SU-DHL-6 (cell line): ENCODE data around the gene KCND3.

Experiments used
- CTCF ChIP-seq: fragments of 200-600 bp; sonication (generic); IDR thresholded peaks from one replicate; pipeline ENCODE4 v1.5.1; 2017; ENCODE audit warnings: antibody characterized with exemption, mild to moderate bottlenecking, low read length, moderate library complexity; ENCODE audit not compliant: insufficient read depth, poor library complexity, severe bottlenecking
- EZH2phosphoT487 ChIP-seq: fragments of 200-600 bp; sonication (generic), shearing (Covaris generic); conservative IDR thresholded peaks from 2 replicates; pipeline ENCODE4 v1.6.1; 2018; ENCODE audit warnings: mild to moderate bottlenecking, antibody characterized with exemption, low read length, moderate library complexity, mixed read lengths

- no peak for TF ChIP-seq CTCF
- no peak for TF ChIP-seq EZH2phosphoT487
Observed at GRCh38 chr1:111851552-111851951, 137.9 kb downstream of the KCND3 start.
